DMS153 treated with DMSO at 0.1 percent for 48 hours (cell line): ENCODE results near the gene SNX27.

Experiments used
- DNase-seq: peaks from one replicate; lab custom pipeline; 2025; ENCODE audit not compliant: unreplicated experiment; lab: John Stamatoyannopoulos, UW

SNX27 gene

DNA sequence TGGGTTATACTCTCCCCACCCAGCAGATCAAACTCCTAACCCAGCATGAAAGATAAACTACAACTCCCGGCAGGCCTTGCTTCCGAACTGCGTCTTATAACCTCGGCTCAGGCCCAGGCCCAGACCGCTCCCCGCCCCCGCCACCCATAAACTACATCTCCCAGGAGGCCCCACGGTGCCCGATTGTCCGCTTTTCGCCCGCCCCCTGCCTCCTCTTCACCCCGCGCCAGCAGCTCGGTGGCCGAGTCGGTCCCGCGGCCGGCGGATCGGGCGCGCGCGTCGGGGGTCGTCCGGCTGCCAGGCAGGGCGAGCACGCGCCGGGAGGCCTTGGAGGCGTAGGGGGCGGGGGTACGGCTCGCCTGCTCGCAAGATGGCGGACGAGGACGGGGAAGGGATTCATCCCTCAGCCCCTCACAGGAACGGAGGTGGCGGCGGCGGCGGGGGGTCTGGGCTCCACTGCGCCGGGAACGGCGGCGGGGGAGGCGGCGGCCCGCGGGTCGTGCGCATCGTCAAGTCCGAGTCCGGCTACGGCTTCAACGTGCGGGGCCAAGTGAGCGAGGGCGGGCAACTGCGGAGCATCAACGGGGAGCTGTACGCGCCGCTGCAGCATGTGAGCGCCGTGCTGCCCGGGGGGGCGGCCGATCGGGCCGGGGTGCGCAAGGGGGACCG is at the start of gene SNX27:
SNX27 (plus strand) TSS at position 219 of the 669 bp plus-strand sequence; CDS start at position 371, 152 bp downstream.
- DNase-seq: peak; percentile 82

GRCh38 chr1:151562661-151563060 is 49.2 kb upstream of the SNX27 start:
- DNase-seq: no peak

- no peak for DNase-seq
These were observed 48.5 kb upstream of the SNX27 start for GRCh38 chr1:151563376-151563775.

DNA sequence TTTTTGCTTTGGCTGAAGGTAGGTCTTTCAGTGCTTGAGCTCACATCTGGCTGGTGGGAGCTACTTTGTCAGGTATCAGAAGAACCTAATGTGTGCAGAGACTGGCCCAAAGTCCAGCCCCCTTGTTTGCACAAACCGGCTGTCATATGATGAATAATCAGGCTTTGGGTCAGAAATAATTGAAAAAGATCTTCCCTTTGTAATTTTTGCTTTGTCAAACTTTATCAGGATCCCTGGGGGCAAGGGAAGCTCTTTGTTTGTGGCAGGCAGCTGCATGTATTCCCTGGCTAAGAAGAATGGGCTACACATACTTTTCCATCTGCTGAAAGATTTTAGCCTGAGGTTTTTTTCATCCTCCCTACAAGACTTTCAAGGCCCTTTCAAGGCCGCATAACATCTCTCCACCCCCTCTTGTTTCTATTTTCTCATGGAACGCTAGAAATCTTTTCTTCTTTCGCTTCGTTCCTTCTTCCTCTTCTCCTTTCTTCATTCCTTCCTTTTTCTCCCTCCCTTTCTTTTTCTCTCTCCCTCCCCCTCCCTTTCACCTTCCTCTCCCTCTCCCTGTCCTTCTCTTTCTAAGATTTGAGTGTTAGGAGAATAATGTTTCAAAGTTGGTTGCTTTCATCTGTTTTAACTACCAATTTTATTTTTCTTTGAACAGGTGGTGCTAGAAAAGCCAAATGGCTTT is 46.2 kb upstream of the SNX27 start:
- no peak for DNase-seq

DNA sequence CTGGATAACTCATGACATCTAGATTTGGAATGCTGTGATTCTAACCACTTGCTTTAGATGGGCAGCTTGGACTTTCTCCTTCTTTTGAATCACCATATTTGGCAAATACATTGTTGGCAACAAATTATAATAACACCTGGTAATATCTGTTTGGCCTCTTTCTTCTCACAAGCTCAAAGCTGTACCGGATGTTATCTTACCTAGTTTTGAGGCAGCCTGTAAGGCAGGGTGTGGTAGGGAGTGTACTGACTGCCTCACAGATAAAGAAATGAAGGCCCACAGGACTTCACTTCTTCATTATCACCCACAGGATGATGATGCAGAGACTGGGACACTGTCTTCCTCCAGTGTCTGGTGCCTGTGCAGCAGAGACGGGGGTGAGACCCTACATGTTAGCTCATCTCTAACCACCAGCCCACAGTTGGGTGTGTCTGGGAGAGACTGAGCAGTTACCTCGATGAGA is 43.2 kb upstream of the SNX27 start:
- no peak for DNase-seq

DNA sequence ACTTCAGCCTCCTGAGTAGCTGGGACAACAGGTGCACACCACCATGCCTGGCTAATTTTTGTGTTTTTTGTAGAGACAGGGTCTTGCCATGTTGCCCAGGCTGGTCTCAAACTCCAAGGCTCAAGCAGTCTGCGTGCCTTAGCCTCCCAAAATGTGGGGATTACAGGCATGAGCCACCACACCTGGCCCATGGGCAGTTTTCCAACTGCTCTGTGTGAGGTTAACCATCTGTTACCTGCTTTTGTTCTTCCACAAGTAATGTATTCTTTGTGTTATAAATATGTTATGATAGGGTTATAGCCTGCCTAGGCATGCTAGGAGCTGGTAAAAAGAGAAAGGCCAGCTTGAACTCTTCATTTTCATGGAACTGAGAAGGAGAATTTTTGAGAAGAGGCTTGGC is 41.0 kb upstream of the SNX27 start:
- DNase-seq: peak; percentile 9

- no peak for DNase-seq
These were observed 37.0 kb upstream of the SNX27 start for GRCh38 chr1:151574575-151575529.

GRCh38 chr1:151577173-151577572 is 34.7 kb upstream of the SNX27 start:
- DNase-seq: no peak

GRCh38 chr1:151578941-151579340 is 32.9 kb upstream of the SNX27 start:
- DNase-seq: no peak

DNA sequence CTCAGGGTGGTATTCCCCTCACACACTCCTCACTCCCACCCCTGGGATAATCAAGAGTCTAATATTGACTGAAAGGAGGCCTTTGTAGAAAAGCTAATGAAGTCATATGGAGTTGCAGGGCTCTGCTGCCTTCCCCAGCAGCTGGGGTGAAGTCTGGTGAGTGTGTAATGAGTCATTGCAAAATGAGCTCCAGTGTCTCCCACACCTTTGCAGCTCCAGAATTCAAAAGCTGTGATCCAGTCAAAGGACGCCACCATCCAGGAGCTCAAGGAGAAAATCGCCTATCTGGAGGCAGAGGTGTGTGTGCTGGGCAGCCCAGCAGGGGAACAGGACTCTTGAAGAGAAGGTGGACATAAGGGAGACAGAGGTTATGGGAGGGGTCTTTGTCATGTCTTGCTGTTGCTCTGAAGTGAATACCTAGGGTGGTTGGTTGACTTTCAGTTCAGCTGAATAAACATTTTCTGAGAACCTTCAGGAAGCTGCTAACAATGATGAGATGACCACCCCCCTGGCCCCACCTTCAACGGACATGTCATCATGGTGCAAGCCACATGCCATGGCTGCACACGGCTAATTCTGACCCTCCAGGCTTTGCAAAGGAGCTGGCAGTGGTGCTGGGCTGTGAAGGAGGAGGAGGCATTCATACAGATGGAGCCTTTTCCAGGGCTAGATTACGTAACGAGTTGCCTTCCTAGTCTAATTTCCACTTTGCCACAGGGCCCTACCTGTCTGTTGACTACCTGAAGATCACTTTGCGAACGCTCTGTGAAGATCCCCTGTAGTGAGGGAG is 32.2 kb upstream of the SNX27 start:
- DNase-seq: no peak

DNA sequence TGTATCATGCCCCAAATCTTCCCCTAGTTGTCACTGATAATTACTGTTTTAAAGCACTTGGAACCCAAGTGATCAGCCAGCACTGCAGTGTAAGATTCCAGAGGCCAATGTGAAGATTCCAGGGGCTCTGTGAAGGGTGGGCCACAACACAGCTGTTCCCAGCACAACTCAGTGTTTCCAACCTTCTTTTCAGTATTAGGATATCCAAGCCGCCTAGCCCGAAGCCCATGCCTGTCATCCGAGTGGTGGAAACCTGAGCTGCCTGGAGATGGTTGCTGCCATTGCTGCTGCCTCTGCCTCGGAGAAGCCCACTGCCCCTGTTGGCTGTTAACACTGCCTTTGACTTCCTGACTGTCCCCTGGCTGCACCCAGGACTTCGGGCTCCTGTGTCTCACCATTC is 30.4 kb upstream of the SNX27 start:
- DNase-seq: no peak

GRCh38 chr1:151581921-151582320 is 29.9 kb upstream of the SNX27 start:
- no peak for DNase-seq

DNA sequence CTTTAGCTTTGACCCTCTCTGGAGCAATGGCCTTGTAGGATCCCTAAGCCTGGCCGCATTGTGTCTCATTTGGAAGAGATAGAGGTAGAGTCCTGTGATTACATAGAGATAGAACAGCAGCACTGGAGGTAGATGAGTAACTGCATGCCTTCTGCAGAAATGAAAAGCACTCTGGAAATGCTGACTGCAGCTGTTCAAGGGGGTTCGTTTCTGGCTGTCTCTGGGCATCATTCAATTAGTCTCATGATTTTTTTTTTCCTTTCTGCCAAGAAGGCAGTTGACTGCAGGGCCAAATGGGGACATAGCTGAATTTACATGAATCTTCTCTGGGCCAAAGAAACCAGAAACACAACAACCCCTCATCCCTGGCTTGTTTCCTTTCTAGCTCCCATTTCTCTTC is 28.1 kb upstream of the SNX27 start:
- DNase-seq: no peak

- no peak for DNase-seq
These were observed 27.6 kb upstream of the SNX27 start for GRCh38 chr1:151584278-151584677.

DNA sequence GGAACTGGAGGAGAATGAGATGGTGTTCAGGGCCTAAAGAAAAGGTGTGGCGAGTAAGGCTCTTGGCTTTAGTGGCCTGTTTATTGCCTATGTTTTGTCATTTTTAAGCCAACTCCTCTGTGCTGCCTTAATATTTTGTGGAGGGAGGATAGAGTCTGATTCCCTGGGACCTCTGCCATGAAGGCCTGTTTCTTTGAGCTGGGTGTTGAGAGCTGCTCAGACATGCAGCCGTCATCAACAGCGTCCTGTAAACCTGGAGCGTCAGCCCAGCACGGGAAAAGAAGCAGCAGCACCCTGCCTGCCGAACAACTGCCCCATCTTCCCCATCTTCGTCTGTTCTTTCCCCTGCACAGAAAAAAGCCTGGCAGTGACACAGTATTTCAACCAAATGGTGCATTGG is 27.1 kb upstream of the SNX27 start:
- DNase-seq: no peak

GRCh38 chr1:151585622-151586021 is 26.2 kb upstream of the SNX27 start:
- DNase-seq: no peak

DNA sequence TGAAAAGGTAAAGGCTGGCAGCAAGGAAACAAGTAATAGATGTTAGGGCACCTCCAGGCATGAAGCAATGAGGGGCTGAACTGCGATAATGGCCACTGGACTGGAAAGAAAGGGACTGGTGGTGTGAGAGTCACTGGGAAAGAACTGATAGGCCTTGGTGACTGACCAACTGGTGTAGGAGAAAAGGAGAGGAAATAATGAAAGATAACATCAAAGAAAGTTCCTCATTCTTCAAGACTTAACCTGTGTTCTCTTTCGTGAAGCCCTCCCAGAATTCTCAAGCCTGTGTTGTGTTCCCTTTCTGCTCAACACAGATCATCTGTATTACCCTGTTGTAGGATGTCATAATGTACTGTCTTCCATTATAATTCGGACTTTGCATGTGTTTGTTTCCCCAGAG is 20.9 kb upstream of the SNX27 start:
- DNase-seq: no peak

- no peak for DNase-seq
These were observed 18.1 kb upstream of the SNX27 start for GRCh38 chr1:151593730-151594129.

DNA sequence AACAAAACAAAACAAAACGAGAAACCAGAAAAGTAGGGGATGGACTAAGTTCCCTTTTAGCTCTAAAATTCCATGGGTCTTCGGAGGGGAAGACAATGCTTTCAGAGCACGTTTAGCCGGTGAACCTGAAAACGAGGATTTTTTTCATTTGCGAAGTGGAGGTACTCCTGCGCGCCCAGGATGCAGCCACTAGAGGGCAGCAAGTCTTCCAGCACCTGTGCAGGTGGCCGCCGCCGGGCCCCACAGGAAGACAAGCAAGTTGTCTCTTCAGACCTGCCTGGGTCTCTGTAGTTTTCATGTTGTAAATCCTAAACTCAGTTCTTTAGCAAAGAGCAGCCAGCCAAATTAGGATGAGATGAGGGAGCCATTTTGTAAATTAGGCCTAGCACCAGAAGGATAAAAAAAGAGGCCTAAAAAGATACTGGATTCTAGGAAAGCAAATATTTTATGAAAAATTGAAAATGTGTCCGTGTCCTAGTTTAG is 17.7 kb upstream of the SNX27 start:
- DNase-seq: peak; percentile 92

GRCh38 chr1:151596166-151596953 is 15.5 kb upstream of the SNX27 start:
- DNase-seq: no peak
